Activated CD4-positive, alpha-beta T cell treated with anti-CD3 and anti-CD28 coated beads, Interleukin-2, amount 50 U/mL, for 48 hours (primary cell): ENCODE measurements around the gene TECTB.
"Not testable (repeated sequence)": the region's sequence is repeated elsewhere in the genome, so short reads cannot be mapped to it uniquely, and the experiment has no call there.

Source experiments
- DNase-seq, 2 experiments: peaks; one replicate each; pipeline ENCODE4 v3.0.0-alpha.2; 2020

The TECTB gene

DNA sequence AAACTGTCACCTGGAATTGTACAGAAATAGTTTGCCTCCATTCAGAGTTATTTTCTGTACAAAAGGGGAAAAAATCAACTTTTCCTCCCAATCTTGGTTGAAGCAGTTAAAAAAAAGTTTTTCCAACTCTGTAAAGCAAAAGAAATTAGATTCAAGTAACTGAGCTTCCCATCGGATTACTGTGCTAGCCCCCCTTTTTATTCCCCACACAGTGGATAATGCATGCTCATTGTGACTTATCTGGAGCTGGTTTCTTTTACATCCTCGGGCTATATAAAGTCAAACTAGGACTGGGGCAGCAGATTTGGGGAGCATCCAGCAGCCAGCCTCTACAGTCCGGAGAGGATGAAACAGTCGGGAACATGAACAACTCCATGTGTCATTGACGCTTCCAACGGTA, at the start of gene TECTB:
TECTB (plus strand) TSS at position 301 of the 400 bp plus-strand sequence. CDS start 335 bp downstream, outside the sequence.
- DNase-seq: no peak

DNA sequence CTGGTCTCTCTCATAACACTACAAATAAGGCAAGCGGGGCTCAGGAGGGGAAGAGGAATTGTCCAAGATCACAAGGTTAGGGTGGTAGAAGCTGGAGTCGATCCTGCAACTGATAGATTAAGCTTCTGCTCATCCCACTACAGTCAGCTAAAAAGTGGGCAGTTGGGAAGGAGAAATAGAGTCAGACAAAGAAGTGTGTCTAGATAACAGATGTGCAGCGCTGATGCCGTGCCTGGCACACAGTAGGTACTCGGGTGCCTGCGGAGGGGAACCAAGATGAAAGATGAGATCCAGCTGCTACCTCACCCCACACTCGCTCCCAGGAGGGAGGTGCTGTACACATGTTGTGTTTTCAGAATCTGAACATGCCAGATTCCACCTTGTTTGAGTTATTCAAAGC, 48.1 kb upstream of the TECTB start:
- DNase-seq: no peak

DNA sequence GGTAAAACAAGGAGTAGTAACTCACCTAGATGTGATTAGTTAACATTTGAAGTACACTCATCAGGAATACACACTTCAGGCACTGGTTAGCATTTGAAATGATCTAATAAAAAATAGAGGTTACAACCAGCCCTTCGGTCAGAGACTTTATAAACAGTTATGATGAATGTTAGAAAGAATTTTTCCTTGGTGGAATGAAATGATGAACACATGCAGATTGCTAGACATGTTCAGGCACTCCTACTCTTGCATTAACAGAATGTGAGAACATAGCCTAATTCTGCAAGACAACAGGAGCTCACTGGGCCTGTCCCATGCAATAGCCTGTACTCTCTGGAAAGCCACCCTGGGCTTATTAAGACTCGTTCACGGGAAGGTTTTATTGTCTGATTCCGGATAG, 47.3 kb upstream of the TECTB start:
- no peak for DNase-seq

DNA sequence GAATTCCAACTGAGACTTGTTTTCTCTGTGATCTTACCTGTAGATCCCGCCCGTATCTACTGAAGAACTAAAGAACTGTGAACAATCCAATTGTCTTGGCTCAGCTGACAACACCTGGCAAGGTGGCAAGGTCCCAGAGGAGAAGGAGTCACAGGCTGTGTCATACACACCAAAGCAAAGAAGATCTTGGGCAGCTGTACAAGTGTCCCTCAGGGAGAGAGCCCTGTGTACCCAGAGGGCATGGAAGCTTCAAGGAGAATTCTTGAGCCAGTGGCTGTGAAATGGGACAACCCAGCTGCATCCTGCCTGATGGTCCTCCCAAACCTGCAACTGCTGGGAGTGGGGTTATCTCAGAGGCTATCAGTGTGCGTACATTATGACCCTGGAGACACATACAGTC, 46.7 kb upstream of the TECTB start:
- no peak for DNase-seq

DNA sequence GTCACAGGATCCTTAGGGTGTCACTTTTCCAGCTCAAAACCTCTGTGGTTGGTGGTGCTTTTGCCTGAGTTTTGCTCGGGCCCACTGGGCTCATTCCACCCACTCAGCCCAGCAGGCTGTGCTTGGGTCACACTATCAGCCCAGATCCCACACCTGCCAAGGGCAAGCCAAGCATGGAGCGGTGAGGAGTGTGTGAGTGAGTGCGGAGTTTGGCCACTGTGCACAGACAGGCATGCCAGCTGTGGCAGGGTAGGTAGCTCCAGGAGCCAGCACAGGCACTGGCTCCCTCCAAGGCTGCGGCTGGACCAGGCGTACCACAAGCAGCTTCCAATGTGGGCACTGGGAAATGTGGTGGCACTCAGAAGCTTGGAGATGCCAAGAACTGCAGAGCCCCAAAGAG, 43.9 kb upstream of the TECTB start:
- no peak for DNase-seq

DNA sequence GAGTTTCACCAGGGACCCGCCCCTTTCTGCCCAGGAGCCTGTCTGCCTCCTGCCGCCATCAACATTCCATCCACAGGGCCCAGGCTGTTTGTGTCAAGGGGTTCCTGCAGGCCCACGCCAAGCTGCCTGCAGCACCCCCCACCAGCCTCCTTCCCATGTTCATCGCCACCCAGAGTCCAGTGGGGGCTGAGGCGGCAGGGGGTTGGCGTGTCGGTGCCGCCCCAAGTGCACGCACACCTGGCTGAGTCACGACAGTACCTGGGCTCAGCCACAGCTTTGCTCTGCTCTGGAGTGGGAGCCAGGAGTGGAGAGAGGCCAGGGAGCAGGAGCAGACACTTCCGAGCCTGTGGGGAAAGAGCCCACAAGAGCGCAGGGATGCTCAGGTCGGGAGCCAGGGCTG, 42.8 kb upstream of the TECTB start:
- DNase-seq: no peak

DNA sequence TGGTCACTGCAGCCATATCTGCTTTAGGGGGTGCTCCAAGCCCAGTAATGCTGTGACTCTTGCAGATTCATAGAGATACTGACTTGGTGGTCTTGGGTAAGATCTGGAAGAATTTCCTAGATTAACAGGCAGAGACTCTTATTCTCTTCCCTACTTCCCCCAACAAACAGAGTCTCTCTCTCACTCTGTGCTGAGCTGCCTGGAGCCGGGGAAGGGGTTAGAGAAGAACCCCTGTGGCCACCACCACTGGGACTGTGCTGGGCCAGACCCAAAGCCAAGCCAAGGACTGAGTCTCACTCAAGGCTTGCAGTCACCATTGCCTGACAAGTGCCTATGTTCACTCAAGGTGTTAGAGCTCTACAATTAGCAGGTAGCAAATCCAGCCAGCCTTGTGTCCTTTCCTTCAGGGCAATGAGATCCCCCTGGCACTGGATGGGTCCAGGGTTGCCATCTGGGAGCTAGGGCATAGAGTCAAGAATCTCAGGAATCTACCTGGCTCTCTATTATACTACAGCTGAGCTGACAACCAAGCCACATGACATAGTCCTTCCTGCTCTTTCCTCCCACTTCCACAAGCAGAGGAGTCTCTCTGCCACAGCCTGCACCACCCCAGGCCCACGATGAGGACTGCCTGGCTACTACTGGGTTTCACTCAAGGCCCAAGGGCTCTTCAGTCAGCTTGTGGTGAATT, 41.4 kb upstream of the TECTB start:
- DNase-seq: no peak

DNA sequence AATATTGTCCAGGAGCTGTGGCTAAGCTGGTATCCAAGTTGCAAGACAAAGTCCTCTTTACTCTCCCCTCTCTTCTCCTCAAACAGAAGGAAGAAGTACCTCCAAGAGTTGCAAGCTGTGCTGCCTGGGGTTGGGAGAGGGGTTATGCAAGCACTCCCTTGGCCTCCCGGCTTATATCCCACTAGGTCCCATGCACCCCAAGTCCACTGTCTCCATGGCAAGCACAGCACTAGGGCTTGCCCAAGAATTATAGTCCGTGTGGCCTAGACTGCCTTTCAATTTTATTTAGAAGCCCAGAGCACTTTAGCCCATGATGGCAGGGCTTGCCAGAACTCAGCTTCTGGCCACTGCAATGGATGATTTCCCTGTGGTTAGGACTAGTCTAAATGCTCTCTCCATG, 40.4 kb upstream of the TECTB start:
- DNase-seq: no peak

DNA sequence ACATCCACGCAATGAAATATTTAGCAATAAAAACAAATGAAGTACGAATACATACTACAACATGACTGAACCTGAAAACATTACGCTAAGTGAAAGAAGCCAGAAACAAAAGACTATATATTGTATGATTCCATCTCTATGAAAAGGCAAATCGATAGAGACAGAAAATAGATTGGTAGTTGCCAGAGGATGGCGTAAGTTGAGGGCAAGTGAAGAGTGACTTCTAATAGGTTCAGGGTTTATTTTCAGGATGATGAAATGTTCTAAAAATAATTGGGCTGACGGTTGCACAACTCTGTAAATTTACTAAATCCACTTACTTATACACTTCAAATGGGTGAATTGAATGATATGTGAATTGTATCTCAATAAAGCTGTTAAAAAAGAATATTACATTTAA, 39.5 kb upstream of the TECTB start:
- DNase-seq: no peak

DNA sequence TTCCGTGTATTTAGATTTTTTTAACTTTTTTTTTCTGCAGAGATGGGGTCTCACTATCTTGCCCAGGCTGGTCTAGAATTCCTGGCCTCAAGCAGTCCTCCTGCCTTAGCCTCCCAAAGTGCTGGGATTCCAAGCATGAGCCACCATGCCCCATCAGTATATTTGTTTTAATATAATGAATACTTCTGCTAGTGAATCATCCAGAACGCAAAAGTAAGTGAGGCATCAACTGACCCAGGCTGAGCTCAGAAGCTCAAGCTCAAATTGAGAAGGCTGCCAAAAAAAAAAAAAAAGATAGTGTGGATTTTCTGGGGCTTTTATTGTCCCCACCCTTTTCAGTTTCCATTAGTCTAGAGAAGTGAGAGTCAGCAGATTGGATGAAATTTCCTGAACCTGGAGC, 39.0 kb upstream of the TECTB start:
- DNase-seq: no peak

DNA sequence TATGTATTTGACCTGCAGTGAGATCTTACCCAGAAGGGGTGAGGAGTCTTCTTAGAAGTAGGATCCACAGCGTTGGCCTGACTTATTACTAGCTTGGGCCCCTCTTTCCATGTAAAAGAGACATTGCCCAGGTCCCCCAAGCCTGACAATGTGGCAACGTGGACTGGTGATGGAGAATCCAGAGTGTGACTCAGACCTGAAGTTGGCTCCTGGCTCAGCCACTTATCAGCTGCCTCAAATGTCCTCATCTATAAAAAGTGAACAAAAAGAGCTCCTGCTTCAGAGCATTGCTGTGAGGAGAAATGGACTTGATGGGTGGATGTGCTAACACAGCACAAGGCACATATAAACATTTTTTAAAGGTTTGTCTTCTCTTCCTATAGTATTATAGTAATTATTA, 35.4 kb upstream of the TECTB start:
- no peak for DNase-seq

DNA sequence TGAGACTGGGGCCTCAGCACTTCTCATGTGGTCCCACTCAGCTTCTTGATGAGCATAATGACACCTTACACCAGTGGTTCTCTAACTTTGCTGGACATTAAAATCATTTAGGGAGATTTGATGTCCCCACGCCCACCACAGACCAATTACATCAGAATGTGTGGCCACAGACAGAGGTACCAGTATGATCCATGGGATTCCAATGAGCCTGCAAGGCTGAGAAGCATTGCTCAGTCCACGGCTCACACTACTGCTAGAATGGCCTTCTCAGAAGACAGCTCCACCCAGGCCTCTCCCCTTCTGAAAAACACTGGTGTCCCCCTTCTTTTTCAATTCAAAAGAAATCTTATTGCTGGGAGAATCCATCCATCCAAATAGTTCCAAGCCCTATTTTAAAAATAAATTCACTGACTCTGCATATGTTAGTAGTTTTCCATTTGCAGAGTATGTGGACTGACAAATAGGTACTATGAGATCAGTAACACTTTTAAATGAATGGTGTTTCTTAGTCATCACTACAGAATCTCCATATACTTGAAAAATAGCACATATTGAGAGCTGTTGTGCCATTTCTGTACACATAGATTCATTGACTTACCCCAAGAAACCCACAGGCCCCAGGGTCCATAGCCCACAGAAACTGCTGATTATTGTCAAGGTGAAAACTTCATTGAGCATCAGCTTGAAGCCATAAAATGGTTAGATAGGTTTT, 34.5 kb upstream of the TECTB start:
- DNase-seq: no peak

DNA sequence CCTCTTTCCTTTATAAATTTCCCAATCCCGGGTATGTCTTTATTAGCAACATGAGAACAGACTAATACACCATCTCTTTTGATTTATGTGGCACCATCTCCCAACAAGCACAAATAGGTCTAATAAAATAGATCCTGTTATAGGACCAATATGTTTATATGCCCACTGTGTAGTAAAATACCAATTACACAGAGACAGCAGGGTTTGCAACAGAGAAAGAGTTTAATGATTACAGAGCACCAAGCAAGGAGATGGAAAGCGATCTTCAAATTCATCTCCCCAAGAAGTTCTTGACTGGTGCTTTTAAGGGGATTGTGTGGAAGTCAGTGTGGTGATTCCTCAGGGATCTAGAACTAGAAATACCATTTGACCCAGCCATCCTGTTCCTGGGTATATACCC, 33.5 kb upstream of the TECTB start:
- DNase-seq: no peak

DNA sequence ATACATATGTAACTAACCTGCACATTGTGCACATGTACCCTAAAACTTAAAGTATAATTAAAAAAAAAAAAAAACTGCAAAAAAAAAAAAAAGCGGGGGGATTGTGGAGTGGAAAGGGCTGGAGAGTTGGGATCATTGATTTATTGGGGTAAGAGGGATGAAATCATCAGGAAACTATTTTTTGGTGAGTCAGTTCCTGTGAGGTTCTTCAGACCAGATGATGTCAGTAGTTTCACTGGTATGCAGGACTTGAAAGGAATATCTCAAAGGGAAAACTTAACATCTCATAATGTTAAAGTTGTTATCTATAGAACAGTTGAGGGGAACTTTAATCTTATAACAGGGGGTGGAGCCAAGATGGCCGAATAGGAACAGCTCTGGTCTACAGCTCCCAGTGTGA, 32.6 kb upstream of the TECTB start:
- DNase-seq: no peak

DNA sequence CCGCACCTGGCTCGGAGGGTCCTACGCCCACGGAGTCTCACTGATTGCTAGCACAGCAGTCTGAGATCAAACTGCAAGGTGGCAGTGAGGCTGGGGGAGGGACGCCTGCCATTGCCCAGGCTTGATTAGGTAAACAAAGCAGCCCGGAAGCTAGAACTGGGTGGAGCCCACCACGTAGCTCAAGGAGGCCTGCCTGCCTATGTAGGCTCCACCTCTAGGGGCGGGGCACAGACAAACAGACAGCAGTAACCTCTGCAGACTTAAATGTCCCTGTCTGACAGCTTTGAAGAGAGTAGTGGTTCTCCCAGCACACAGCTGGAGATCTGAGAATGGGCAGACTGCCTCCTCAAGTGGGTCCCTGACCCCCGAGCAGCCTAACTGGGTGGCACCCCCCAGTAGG, 32.0 kb upstream of the TECTB start:
- not testable (repeated sequence) for DNase-seq

DNA sequence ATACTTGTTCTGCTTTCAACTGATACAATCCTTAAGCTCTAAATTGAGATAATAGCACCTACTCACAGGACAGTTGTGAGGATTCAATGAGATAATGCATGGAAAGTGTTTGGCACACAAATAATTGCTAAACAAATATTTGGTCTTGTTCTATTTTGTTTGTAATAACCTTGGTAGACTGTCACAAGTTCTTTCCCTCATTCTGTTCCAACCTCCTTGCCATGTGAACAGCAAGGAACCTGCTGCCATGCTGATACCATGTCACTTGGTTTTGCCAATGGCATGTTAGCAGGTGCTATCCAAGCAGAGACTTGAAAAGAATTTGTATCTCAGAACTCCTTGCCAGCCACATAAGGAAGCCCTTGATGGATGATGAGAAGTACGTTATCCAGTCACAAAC, 24.8 kb upstream of the TECTB start:
- DNase-seq: no peak

DNA sequence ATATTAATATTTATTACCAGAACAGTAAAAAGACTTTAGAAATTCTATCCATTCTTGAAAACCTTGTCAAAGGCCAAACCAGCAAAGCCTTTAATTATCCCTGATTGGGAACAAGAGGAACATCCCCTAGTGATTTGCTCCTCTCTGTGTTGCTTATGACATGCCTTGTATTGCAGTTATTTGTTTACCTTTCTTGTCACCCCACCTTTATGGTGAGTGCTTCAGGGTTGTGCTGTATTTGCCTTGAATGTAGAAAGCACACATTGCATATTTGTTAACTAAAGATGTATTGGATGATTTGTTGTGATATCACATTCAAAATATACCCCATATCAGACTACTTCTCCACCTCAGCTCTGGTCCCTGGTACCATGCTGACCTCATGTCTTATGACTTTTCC, 23.5 kb upstream of the TECTB start:
- DNase-seq: no peak

DNA sequence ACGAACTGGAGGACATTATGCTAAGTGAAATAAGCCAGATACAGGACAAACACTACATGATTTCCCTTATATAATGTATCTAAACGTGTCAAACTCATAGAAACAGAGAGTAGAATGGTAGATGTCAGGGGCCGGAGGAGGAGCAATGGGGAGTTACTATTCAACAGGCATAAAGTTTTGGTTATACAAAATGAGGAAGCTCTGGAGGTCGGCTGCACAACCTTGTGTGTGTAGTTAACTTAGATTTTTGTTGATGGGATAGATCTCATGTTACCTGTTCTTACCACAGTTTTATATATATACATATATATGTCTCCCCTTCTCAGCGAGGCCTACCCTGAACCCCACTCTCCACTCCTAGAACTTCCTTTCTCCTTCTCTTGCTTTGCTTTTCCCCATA, 22.4 kb upstream of the TECTB start:
- DNase-seq: no peak

DNA sequence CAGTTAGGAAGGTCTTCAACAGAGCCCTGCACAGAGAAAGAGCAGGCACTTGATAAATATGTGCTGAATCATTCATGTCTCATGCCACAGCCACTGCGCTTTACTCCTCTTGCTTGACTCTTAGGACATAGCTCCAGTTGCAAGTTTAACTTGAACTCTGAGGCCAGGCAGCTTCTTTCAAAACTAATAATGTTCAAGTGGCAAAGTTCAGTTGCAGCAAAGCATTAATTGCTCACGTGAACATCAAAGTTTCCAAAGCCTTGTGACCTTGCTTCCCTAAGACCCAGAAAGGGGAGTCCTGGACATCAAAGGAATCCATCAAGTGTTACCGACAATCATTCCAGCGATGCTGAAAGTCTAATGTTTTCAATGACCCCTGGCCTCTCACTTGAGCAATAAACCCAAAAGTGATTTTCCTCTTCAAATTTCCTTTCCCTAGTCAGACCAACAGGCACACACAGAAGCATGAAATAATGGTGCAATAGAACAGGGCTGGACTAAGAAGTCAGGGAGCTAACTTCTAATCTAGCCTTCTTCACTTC, 21.8 kb upstream of the TECTB start:
- no peak for DNase-seq

DNA sequence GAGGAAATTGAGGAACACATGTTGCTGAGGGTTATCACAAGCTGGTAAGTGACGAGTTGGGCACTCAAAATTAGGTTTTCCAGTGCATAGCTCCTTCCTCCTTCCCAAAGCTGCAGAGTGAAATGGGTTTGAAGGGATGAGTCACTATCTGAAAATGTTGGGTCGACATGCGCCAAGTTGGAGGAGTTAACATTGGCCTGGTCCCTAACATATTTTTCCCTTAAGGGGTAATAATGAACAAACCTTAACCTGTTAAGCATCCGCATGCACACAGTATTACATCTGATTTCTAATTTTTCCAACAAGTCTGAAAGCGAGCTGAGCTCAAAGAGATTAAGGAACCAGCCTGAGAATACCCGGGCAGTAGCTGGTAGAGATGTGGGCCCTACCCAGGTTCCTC, 20.7 kb upstream of the TECTB start:
- DNase-seq: no peak

DNA sequence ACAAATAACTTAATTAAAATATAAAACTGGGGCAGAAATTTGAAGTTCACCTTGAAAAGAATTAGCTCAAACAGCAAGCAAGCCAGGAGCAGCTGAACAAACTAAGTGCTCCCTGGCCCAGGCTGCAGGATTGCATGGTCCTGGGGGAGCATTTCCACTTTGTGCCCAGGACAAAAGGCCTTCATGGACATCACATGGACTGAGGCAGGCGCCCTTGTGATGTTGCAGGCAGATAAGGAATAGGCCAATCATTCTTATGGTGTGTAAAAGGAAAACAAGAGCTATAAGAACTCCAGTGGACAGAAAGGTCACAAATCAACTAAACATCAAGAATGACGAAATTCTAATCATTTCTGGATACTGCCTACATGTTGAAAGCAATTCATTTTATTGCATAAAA, 17.5 kb upstream of the TECTB start:
- no peak for DNase-seq

DNA sequence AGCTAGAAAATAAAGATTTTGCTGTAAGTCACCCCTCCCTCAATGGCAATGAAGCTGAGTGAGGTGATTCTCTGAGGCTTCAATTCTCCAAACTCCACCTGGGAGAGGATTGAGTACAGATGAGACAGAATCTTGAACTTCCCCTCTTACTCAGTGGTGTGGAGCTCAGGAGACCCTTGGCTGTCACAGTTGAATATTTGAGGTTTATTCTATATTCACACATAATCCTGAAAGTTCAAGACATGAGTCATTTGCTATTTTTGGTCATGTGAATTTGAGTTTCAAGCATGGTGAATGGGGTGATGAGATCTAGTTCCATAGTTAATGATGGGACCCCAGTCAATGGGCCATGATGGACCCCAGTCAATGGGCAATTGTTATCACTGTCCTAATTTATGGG, 13.9 kb upstream of the TECTB start:
- DNase-seq: no peak

DNA sequence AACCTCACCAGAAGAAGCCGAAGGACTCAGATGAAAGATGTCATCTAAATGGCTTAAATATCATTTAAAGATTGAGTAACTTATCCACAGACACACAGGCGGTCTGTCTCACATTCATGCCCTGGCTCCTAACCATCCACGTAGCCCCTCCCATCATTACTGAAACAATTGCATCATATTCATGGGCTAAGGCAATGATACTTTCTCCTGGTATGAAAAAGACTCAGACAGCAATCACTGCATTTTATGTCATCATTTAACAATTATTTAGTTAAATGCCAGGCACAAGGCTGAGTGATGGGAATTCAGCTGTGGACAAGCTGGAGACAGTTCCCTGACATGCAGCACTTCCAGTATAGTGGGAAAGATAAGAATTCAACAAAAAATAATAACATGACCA, 11.2 kb upstream of the TECTB start:
- no peak for DNase-seq

DNA sequence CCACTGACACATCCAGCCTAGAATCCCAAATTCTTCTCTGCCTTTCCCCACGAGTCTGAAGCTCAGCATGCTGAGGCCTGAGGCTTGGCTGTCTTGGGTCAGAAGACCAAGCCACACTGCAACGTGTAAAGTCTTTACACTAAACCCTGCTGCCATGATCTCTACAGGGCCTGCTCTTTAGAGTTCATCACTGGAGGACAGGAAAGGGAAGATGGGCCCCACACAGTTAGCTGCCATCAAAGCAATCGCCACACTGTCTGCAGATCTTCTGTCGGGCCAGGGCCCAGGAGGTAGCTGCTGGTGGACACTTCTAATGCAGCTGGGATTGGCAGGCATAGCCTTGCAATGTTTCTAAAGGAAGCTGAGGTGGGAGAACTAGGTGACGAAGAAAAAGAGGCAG, 8.4 kb upstream of the TECTB start:
- DNase-seq: no peak
